Measurements from ENCODE around the gene TAOK1.
A peak's percentile ranks its signal among the peaks of the same experiment; 100 is the strongest.

TAOK1 gene

DNA sequence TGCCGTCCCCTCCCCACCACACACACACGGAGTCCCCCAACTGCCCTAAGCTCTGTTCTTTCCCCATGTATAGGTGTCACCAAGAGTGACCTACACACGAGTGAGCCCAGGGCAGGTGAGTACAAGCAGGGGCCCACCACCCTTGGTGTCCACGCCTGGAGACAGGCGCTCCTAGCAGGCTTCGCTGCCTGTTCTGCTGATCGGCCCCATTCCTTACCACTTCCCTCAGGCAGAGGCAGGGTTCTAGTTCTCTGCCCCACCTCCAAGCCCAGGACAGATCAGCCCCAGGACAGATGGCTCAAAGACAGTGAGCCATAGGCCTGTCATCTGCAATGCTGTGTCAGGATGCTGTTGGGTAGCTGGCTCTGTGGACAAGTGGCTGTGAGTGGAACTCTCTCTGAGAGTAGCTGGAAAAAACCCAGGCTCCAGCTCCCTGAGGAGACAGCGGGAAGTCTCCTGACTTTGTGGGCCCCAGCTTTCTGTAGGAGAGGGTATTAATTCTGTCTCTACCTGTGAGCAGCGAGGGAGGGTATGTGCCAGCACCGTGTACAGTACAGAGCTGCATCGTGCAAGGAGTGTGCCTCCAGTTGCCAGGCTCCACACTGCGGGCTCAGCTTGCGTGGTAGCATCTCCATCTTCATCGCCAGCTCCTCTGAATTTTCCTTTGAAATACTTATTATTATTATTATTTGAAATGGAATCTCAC lies 179.2 kb downstream of the TAOK1 start:
- DNase-seq, result no peak
- H3K27me3 ChIP-seq, result peaks cover 20% of the 10 kb centered on the region
- TF ChIP-seq CTCF (IDR thresholded peaks at IDR 0.05; ENCODE audit: low read depth, low read length), result no peak
- H3K4me1 ChIP-seq, result peaks cover 4% of the 10 kb centered on the region
- no peaks in the 10 kb centered on the region for H3K9me3 ChIP-seq
- no peaks in the 10 kb centered on the region for H3K36me3 ChIP-seq
- peak overlapping the region; percentile 62 for H3K4me3 ChIP-seq (ENCODE audit: low read depth, low read length)

DNA sequence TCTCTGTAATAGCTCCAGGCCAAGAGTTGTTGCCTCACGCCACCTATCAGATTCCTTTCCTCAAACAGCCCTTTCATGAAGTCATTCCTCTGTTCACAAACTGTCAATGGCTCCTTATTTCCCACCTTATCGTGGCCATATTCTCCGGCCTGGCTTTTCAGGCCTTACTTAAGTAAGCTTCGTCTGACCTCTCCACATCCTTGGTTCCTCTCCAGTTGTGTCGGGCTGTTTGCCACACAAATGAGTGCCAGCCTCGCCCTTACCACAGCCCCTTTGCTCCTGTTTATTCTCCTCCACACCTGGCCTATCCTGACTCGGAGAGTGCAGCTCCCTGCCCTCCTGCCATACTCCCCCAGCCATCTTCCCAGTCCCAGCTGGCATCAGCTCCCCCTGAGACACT lies 180.4 kb downstream of the TAOK1 start:
- Histone ChIP-seq H3K4me1 (peaks cover 4% of the 10 kb centered on the region), H3K27me3 (peaks cover 18% of the 10 kb centered on the region), H3K36me3 (no peaks in the 10 kb centered on the region), H3K4me3 (ENCODE audit: low read depth, low read length) (no peak overlapping the region), H3K9me3 (no peaks in the 10 kb centered on the region)
- TF ChIP-seq CTCF (IDR thresholded peaks at IDR 0.05; ENCODE audit: low read depth, low read length), result no peak
- no peak for DNase-seq

GRCh38 chr17:29571486-29571882 lies 181.3 kb downstream of the TAOK1 start:
- Histone ChIP-seq H3K36me3 (no peaks in the 10 kb centered on the region), H3K9me3 (no peaks in the 10 kb centered on the region), H3K4me1 (peaks cover 4% of the 10 kb centered on the region), H3K27me3 (peaks cover 9% of the 10 kb centered on the region), H3K4me3 (ENCODE audit: low read depth, low read length) (no peak overlapping the region)
- DNase-seq, result no peak
- no peak for TF ChIP-seq CTCF (IDR thresholded peaks at IDR 0.05; ENCODE audit: low read depth, low read length)

DNA sequence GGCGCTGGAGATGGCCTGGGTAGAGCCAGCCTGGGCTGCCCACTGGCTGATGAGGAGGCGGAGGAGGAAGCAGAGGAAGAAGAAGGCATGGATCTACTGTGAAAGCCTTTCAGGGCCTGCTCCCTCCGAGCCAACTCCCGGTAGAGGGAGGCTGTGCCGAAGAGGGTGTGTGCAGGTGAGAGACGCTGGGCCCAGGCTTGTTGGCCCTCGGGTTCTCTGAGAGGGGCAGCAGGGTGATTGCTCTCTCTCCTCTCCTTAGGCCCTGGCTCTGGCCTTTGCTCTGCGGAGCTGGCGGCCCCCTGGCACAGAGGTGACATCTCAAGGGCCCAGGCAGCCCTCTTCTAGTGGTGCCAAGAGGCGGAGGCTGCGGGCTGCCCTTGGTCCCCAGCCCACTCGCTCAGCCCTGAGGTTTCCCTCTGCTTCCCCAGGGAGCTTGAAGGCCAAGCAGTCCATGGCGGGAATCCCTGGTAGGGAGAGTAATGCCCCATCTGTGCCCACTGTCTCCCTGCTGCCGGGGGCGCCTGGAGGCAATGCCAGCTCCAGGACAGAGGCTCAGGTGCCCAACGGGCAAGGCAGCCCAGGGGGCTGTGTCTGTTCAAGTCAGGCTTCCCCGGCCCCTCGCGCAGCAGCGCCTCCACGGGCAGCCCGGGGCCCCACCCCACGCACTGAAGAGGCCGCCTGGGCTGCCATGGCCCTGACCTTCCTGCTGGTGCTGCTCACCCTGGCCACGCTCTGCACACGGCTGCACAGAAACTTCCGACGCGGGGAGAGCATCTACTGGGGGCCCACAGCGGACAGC lies 181.9 kb downstream of the TAOK1 start:
- no peaks in the 10 kb centered on the region for H3K36me3 ChIP-seq
- H3K4me1 ChIP-seq, result peaks cover 4% of the 10 kb centered on the region

DNA sequence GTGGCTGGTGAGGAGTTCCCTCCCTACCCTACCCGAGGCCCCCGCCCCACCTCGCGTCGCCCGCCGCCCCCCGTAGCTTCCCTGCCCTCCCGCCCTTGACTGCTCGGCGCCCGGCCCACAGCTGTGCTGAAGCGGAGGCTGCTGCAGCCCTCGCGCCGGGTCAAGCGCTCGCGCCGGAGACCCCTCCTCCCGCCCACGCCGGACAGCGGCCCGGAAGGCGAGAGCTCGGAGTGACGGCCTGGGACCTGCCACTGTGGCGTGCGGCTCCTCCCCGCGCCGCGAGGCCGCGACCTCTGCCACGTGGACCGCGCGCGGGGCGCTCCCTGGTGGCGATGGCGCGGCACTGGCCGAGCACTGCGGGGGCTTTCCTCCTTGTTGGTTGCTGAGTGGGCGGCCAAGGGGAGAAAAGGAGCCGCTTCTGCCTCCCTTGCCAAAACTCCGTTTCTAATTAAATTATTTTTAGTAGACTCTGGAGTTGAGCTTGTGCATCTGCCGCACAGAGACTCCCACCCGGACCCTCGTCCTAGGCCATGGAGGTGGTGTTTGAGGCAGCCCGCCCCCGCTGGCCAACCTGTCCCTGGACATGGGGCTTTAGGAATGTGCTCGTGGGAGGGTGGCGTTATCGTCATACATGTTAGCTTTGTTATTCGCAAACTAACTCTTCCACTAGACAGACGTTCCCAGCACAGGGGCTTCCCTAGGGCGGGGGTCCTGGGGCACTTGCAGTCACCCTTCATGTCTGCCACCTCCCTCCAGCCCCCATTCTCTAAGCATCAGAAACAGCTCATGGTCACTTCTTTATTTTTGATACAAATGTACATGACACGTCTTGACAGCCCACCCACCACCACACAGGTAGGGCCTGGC lies 182.8 kb downstream of the TAOK1 start:
- peak overlapping the region; percentile 35 for H3K4me3 ChIP-seq (ENCODE audit: low read depth, low read length)
- DNase-seq, result peak; percentile 73
- H3K27me3 ChIP-seq, result no peaks in the 10 kb centered on the region
- peaks cover 4% of the 10 kb centered on the region for H3K4me1 ChIP-seq
- no peaks in the 10 kb centered on the region for H3K36me3 ChIP-seq
- H3K9me3 ChIP-seq, result no peaks in the 10 kb centered on the region
- peak; percentile 54 for TF ChIP-seq CTCF (IDR thresholded peaks at IDR 0.05; ENCODE audit: low read depth, low read length)

More for the DNA sequence above, 181.9 kb downstream of the TAOK1 start:
- no peak for TF ChIP-seq CTCF (IDR thresholded peaks at IDR 0.05; ENCODE audit: low read depth, low read length)
- Histone ChIP-seq H3K4me3 (ENCODE audit: low read depth, low read length) (peak overlapping the region; percentile 35), H3K9me3 (no peaks in the 10 kb centered on the region), H3K27me3 (peaks cover 5% of the 10 kb centered on the region; the same call in 1 of the 2 replicates)
- DNase-seq, result no peak

Measured in BE2C (cell line).